Memory B cell (primary cell): Measurements from ENCODE around the gene GNPAT.

ENCODE experiments used
- ATAC-seq: fragments of 150-1000 bp; cut with Tn5 transposase; 2 replicates; pipeline ENCODE4 v1.10.0; 2021; ENCODE audit warnings: low read depth, mild to moderate bottlenecking, moderate library complexity
- DNase-seq, 2 donors: peaks; one replicate each; pipeline ENCODE4 v3.0.0; 2022; ENCODE audit warnings: low spot score in 2 of 2
- H3K27ac Mint-ChIP-seq: one replicate; pipeline ENCODE4 v1.8.0; 2022; ENCODE audit warnings: mild to moderate bottlenecking, moderate library complexity, mixed read lengths
- H3K27me3 Mint-ChIP-seq: one replicate; pipeline ENCODE4 v1.8.0; 2022; ENCODE audit warnings: mixed read lengths
- H3K36me3 Mint-ChIP-seq: one replicate; pipeline ENCODE4 v1.8.0; 2022; ENCODE audit warnings: mild to moderate bottlenecking, mixed read lengths
- H3K4me1 Mint-ChIP-seq: one replicate; pipeline ENCODE4 v1.8.0; 2022; ENCODE audit warnings: mixed read lengths
- H3K4me3 Mint-ChIP-seq: one replicate; pipeline ENCODE4 v1.8.0; 2022; ENCODE audit warnings: mild to moderate bottlenecking, moderate library complexity, mixed read lengths
- H3K9me3 Mint-ChIP-seq: one replicate; pipeline ENCODE4 v1.8.0; 2022; ENCODE audit warnings: mixed read lengths

GNPAT gene

DNA sequence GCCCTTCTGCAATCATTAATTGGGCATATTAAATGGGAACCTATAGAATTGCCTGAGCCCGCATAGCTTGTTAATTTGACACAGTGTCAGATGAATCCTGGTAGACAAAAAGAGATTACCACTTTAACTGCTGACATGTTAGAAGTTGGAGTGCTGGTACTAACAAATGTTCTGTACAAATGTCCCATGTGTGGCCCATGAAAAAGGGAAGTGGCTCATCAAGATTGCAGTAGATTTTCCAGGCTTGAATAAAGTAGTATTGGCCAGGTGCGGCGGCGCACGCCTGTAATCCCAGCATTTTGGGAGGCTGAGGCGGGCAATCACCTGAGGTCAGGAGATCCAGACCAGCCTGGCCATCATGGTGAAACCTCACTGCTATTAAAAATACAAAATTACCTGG, 45.6 kb downstream of the GNPAT start:
- ATAC-seq (no peak), DNase-seq (no peak)
- H3K4me3 Mint-ChIP-seq = no peak overlapping the region
- no peaks in the 10 kb centered on the region for H3K4me1 Mint-ChIP-seq
- no peaks in the 10 kb centered on the region for H3K36me3 Mint-ChIP-seq
- H3K27me3 Mint-ChIP-seq = no peaks in the 10 kb centered on the region
- no peaks in the 10 kb centered on the region for H3K9me3 Mint-ChIP-seq
- H3K27ac Mint-ChIP-seq = no peak overlapping the region

DNA sequence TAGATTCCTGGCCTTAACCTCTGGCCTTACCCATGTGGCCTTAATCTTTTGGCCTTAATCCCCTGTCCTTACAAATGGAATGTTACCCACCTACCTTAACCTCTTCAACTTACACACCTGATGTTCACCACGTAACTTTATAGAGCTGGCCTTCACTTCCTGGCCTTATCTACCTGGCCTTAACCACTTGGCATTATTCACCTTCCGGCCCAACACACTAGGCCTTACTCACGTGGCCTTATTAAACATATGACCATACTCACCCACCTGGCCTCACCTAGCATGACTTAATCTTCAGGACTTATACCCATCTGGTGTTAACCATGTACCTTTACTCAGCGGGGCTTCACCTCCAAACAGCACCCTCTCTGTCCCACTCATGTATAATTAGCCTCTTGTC, 54.9 kb downstream of the GNPAT start:
- H3K9me3 Mint-ChIP-seq = no peaks in the 10 kb centered on the region
- H3K27ac Mint-ChIP-seq = no peak overlapping the region
- no peaks in the 10 kb centered on the region for H3K36me3 Mint-ChIP-seq
- no peaks in the 10 kb centered on the region for H3K4me1 Mint-ChIP-seq
- H3K27me3 Mint-ChIP-seq = no peaks in the 10 kb centered on the region
- no peak for DNase-seq
- ATAC-seq = no peak
- no peak overlapping the region for H3K4me3 Mint-ChIP-seq

DNA sequence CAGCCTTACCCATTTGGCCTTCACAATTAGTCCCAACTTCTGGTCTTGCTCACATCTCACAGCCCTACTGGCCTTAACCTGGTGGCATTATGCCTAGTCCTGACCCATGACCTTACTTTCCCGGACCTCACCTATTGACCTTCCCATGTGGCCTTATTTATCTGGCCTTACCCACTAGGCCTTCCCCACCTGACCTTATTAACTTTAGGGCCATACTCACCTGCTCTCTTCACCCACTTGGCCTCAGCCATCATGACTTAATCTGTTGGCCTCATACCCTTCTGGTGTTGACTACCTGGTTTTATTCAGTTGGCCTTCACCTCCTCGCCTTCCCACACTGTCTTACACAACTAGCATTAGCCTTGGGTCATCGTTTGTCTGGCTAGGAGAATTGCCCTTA, 61.0 kb downstream of the GNPAT start:
- no peak overlapping the region for H3K4me3 Mint-ChIP-seq
- no peaks in the 10 kb centered on the region for H3K9me3 Mint-ChIP-seq
- H3K4me1 Mint-ChIP-seq = no peaks in the 10 kb centered on the region
- DNase-seq (no peak), ATAC-seq (no peak)
- H3K27ac Mint-ChIP-seq = no peak overlapping the region
- no peaks in the 10 kb centered on the region for H3K27me3 Mint-ChIP-seq
- H3K36me3 Mint-ChIP-seq = no peaks in the 10 kb centered on the region

DNA sequence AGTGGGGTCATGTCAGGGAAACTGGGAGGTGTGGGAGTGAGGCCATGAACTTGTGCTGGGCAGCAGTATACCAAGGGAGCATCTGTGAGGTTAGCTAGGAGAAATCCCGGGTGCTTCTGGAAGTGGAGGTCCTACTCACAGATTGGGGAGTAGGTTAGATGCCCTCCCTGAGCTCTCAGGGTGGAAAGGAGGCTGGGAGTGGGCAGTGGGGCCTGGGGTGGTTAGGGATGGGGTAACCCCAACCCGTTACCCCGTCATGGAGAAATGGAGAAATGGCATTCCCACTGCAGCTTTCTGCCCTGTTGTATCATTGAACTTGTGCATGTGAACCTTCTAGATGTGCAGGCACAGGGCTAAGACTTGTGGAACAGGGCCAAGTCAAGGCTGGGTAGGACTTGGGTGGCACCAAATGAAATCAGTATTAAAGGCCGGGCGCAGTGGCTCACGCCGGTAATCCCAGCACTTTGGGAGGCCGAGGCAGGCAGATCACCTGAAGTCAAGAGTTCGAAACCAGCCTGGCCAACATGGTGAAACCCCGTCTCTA, 69.5 kb downstream of the GNPAT start:
- no peaks in the 10 kb centered on the region for H3K27me3 Mint-ChIP-seq
- peaks cover 3% of the 10 kb centered on the region for H3K36me3 Mint-ChIP-seq
- H3K4me1 Mint-ChIP-seq = no peaks in the 10 kb centered on the region
- H3K27ac Mint-ChIP-seq = no peak overlapping the region
- ATAC-seq (no peak), DNase-seq (no peak)
- no peaks in the 10 kb centered on the region for H3K9me3 Mint-ChIP-seq
- H3K4me3 Mint-ChIP-seq = no peak overlapping the region

DNA sequence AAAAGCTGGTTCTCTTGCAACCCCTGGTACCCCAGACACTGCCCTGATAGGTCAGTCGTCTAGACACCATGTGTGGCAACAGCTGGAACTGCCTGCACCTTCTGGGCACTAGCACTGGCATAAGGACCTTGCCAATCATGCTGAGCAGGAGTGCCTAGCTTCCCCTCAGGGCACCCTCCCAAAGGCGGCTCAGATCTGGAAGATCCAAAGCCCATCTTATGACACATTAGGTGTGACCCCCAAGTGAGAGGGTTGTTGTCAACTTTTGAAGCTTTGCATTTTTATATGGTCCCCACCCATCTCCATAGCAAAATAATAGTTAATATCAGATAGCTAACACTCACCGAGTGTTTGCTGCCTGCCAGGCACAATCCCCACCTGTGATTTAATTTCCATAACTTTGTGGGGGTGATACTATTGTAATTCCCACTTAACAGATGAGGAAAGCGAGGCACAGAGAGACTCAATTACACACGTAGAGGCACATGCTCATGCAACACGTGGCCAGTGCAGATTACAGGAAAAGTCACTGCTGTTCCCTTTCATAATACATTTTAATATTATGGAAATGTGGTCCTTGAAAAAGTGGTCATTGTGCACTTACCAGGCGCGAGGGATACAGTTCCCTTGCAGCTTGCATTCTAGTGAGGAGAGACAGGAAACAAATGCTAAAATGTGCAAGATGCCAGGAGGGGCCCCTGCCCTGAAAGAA, 70.9 kb downstream of the GNPAT start:
- Mint-ChIP-seq H3K9me3 (no peaks in the 10 kb centered on the region), H3K36me3 (peaks cover 3% of the 10 kb centered on the region), H3K27me3 (no peaks in the 10 kb centered on the region), H3K4me1 (peaks cover 4% of the 10 kb centered on the region), H3K27ac (no peak overlapping the region), H3K4me3 (no peak overlapping the region)
- DNase-seq (no peak), ATAC-seq (no peak)

DNA sequence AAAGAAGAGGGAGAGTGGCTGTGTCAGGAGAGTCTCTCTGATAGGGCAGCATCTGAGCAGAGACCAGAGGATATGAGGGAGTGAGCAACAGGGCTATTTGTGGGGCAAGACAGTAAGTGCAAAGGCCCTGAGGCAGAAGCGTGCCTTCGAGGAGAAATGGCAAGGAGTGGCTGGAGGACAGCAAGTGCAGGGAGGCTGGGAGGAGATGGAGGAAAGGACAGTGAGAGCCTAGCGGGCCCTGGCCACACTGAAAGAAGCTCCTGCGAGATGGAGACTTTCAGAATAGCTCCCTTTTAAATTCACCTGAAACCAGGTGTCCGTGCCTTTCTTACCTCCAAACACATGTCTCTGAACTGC, 71.4 kb downstream of the GNPAT start:
- Mint-ChIP-seq H3K9me3 (no peaks in the 10 kb centered on the region), H3K27me3 (no peaks in the 10 kb centered on the region), H3K4me3 (no peak overlapping the region), H3K4me1 (peaks cover 4% of the 10 kb centered on the region), H3K36me3 (peaks cover 3% of the 10 kb centered on the region), H3K27ac (no peak overlapping the region)
- DNase-seq (no peak), ATAC-seq (no peak)

DNA sequence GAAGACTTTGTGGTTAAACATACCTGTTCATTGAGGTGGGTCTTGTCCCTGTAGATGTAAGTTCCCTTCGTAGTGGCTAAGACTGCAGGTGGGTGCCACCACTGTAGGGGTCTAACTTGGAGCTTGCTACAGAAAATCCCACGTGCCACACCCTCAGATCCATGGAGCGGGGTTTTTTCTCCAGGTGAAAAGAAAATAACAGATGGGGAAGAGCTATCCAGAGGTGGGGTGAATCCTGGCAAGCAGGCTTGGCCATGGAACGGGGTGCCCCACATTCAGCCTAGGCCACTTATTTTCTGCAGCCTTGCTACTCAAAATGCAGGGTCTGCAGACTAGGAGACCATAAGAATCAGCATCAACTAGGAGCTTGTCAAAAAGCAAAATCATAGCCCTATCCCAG, 72.6 kb downstream of the GNPAT start:
- ATAC-seq = no peak

DNA sequence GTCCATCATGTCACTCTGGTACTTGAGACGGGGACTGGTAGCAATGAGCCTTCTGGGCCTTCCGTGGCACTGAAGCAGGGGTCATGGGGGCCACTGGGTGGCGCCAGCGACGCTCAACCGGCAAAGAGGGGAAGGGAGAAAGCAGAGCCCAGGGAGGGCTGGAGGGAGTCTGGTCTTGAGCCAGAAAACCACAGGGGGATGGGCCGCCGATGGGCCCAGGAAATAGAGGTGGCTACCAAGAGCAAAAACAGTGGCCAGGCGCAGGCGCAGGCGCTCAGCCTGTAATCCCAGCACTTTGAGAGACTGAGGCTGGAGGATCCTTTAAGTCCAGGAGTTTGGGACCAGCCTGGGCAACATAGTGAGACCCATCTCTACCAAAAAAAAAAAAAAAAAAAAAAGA, 74.9 kb downstream of the GNPAT start:
- H3K9me3 Mint-ChIP-seq = no peaks in the 10 kb centered on the region
- DNase-seq = peak; percentile 21 to 30
- no peaks in the 10 kb centered on the region for H3K27me3 Mint-ChIP-seq
- ATAC-seq = peak; percentile 82
- no peak overlapping the region for H3K4me3 Mint-ChIP-seq
- no peak overlapping the region for H3K27ac Mint-ChIP-seq
- peaks cover 4% of the 10 kb centered on the region for H3K4me1 Mint-ChIP-seq
- peaks cover 3% of the 10 kb centered on the region for H3K36me3 Mint-ChIP-seq

More for the DNA sequence above, 72.6 kb downstream of the GNPAT start:
- H3K9me3 Mint-ChIP-seq = no peaks in the 10 kb centered on the region
- no peak overlapping the region for H3K4me3 Mint-ChIP-seq
- H3K27me3 Mint-ChIP-seq = no peaks in the 10 kb centered on the region
- no peak overlapping the region for H3K27ac Mint-ChIP-seq
- H3K36me3 Mint-ChIP-seq = peaks cover 3% of the 10 kb centered on the region
- DNase-seq = no peak
- H3K4me1 Mint-ChIP-seq = peaks cover 4% of the 10 kb centered on the region

DNA sequence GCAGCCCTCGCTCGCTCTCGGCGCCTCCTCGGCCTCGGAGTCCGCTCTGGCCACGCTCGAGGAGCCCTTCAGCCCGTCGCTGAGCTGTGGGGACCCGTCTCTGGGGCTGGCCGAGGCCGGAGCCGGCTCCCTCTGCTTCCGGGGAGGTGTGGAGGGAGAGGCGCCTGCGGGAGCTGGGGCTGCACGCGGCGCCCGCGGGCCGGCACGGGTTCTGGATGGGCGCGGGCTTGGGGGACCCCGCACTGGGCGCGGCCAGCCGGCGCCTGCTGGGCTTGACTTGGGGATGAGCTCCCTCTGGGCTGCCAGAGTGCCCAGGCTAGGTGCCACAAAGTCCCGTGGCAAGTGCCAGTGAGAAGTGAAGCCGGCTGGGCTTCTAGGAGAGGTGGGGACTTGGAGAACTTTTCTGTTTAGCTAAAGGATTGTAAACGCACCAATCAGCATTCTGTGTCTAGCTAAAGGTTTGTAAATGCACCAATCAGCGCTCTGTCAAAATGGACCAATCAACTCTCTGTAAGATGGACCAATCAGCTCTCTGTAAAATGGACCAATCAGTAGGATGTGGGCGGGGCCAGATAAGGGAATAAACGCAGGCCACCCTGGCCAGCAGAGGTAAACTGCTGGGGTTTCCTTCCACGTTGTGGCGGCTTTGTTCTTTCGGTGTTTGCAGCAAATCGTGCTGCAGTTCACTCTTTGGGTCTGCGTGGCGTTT, 76.4 kb downstream of the GNPAT start:
- H3K9me3 Mint-ChIP-seq = no peaks in the 10 kb centered on the region
- H3K27ac Mint-ChIP-seq = no peak overlapping the region
- DNase-seq (no peak), ATAC-seq (no peak)
- H3K36me3 Mint-ChIP-seq = no peaks in the 10 kb centered on the region
- H3K4me1 Mint-ChIP-seq = peaks cover 4% of the 10 kb centered on the region
- no peaks in the 10 kb centered on the region for H3K27me3 Mint-ChIP-seq
- no peak overlapping the region for H3K4me3 Mint-ChIP-seq

DNA sequence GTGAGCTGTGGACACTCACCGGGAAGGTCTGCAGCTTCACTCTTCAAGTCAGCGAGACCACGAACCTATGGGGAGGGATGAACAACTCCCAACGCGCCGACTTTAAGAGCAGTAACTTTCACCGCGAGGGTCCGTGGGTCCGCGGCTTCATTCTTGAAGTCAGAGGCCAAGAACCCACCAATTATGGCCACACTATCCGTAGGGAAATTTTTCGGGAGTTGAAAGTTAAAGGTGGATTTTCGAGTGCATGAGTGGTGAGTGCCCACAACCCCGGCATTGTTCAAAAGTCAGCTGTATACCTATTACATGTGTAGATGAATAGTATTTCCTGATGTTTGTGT, 77.0 kb downstream of the GNPAT start:
- no peaks in the 10 kb centered on the region for H3K27me3 Mint-ChIP-seq
- ATAC-seq = no peak
- peaks cover 4% of the 10 kb centered on the region for H3K4me1 Mint-ChIP-seq
- no peak overlapping the region for H3K27ac Mint-ChIP-seq
- no peaks in the 10 kb centered on the region for H3K9me3 Mint-ChIP-seq
- no peak overlapping the region for H3K4me3 Mint-ChIP-seq
- H3K36me3 Mint-ChIP-seq = no peaks in the 10 kb centered on the region
- DNase-seq = no peak

DNA sequence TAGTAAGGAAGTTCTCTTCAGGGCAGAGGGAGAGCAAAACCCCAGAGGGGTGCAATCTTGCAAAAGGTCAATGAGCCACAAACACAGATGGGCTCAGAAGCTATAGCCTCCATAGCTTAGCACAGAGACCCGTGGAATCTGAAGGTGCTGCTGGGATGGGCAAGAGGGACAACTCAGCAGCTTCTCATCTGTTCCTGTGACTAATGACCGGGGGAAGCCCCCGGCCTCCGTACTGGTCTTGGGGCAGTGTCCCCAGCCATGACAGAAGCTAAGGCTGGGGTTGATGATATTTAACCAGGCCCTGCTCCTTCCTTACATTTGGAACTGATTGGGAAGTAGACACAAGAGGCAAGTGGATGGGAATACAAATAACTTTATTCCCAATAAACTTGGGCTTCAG, 77.6 kb downstream of the GNPAT start:
- Mint-ChIP-seq H3K27me3 (no peaks in the 10 kb centered on the region), H3K4me1 (peaks cover 4% of the 10 kb centered on the region), H3K36me3 (no peaks in the 10 kb centered on the region), H3K4me3 (no peak overlapping the region), H3K9me3 (no peaks in the 10 kb centered on the region), H3K27ac (no peak overlapping the region)
- ATAC-seq = no peak
- DNase-seq = no peak

DNA sequence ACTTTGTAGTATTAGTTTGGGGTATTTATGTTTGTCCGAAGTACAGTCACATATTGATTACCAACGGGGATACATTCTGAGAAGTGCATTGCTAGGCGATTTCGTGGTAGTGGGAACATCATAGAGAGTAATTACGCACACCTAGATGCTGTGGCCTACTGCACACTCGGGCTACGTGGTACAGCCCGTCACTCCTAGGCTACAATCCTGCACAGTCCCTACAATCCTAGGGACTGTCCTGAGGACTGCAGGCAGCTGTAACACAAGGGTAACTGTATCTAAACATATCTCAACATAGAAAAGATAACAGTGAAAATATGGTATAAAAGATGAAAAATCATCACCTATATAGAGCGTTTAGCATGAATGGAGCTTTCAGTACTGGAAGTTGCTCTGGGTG, 78.1 kb downstream of the GNPAT start:
- Mint-ChIP-seq H3K27me3 (no peaks in the 10 kb centered on the region), H3K9me3 (no peaks in the 10 kb centered on the region), H3K27ac (no peak overlapping the region), H3K4me1 (peaks cover 4% of the 10 kb centered on the region), H3K36me3 (no peaks in the 10 kb centered on the region), H3K4me3 (no peak overlapping the region)
- no peak for ATAC-seq
- DNase-seq = no peak

DNA sequence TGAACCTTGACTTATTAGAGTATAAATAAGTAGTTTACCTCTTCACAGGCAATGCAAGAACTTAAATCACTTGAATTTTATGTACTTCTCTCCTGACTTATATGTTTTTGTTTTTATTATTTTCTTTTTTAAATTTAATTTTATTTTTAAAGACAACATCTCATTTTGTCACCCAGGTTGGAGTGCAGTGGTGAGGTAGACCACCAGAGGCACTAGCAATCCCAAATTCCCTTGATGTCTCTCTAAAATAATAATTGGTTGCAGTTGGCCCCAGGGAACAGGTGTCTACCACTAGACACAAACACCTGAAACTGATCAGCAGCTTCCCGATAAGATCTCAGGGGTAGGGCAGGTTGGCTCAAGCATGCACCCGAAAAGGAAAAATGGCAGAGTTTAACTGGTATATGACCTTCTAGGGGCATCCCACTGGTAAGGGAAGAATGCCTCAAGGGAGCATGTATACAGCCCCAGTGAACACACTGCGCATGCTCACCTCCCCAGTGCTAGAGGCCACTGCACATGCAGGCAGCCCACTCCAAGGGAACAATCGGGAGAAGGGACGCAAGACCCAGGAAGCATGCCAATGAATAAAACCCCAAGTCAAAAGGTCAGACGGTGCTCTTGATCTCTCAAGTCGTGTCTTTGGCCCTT, 82.0 kb downstream of the GNPAT start:
- Mint-ChIP-seq H3K36me3 (no peaks in the 10 kb centered on the region), H3K9me3 (no peaks in the 10 kb centered on the region), H3K4me3 (no peak overlapping the region), H3K27me3 (no peaks in the 10 kb centered on the region), H3K4me1 (no peaks in the 10 kb centered on the region), H3K27ac (no peak overlapping the region)
- DNase-seq = no peak
- ATAC-seq = no peak

DNA sequence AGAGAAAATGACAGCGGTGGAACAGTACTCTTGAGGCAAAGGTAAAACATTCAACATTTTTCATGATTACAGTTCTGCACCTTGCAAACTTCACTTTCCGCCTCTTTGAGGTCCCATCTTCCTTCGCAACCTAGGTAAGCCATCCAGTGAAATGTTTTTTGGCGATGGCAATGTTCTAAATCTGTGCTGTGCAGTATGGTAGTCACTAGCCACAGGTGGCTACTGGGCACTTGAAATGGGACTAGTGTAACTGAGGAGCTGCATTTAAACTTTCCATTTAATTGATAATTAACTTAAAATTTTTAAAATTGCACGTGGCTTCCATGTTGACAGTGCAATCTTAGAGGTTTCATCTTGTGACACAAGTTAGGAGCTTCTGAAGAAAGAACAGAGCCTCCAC, 83.6 kb downstream of the GNPAT start:
- no peak overlapping the region for H3K4me3 Mint-ChIP-seq
- DNase-seq (no peak), ATAC-seq (no peak)
- no peak overlapping the region for H3K27ac Mint-ChIP-seq
- H3K36me3 Mint-ChIP-seq = peaks cover 1% of the 10 kb centered on the region
- H3K4me1 Mint-ChIP-seq = peaks cover 3% of the 10 kb centered on the region
- no peaks in the 10 kb centered on the region for H3K9me3 Mint-ChIP-seq
- no peaks in the 10 kb centered on the region for H3K27me3 Mint-ChIP-seq
